K562 (cell line): Measurements from ENCODE around the gene RXRA. TPM values are rescaled to one million over a fixed set of nuclear protein-coding genes. Genes with fewer than 3 reads are reported as not detected.
A peak's percentile ranks its signal among the peaks of the same experiment; 100 is the strongest.

Source experiments
- ATAC-seq: fragments of 200-7000 bp; cut with Tn5 transposase; 3 replicates; pipeline ENCODE4 v1.9.1; 2020; ENCODE audit warnings: moderate library complexity
- BruUV-seq: library from RNA; stranded (reverse); fragments of 400-500 nt; replicated peaks from 2 replicates; lab custom pipeline; 2021; lab: Mats Ljungman, UMichigan
- CTCF ChIA-PET: fragments of 300-600 bp; formaldehyde crosslinking; extraction: SDS; loops from one replicate; lab custom pipeline; 2021; ENCODE audit warnings: low intra/inter-chr PET ratio; lab: Yijun Ruan, JAX
- POLR2A ChIA-PET: fragments of 300-600, 350-650 bp; sonication (Branson Sonifier 250); formaldehyde crosslinking; extraction: SDS; loops from one replicate; lab custom pipeline; 2021; ENCODE audit warnings: antibody characterized with exemption, inconsistent platforms; lab: Yijun Ruan, JAX
- DNase-seq, 4 experiments: peaks; one replicate each; pipeline versions ENCODE4 v3.0.0 to v3.0.0-alpha.2; 2011 to 2018; ENCODE audit warnings: low spot score in 3 of 4, mixed read lengths in 3 of 4; ENCODE audit errors: extremely low read depth in 1 of 4
- FAIRE-seq: peaks from 2 replicates; lab custom pipeline; 2011; peaks lifted over from hg19 to GRCh38; lab: Jason Lieb, UNC
- H2AFZ ChIP-seq: 2 replicates; pipeline ENCODE4 v1.6.0; 2011; ENCODE audit warnings: low read depth, low read length, control low read depth, inconsistent platforms
- H3K27ac ChIP-seq: fragments of 200-600 bp; 3 replicates; pipeline ENCODE4 v1.8.0; 2011; ENCODE audit warnings: low read depth, mild to moderate bottlenecking, control low read depth, inconsistent platforms, low read length, moderate library complexity, mixed read lengths; ENCODE audit errors: extremely low read depth
- H3K27me3 ChIP-seq, 2 experiments: fragments of 300-600 bp in 1 of 2; 2 replicates in 1 of 2; 3 replicates in 1 of 2; pipeline versions ENCODE4 v1.6.0 to v1.8.0; 2011; ENCODE audit warnings: inconsistent platforms in 2 of 2, low read length in 2 of 2, mild to moderate bottlenecking in 1 of 2, mixed read lengths in 1 of 2, moderate library complexity in 1 of 2; ENCODE audit not compliant: control insufficient read depth in 2 of 2, insufficient read depth in 2 of 2
- H3K36me3 ChIP-seq: fragments of 300-600 bp; 3 replicates; pipeline ENCODE4 v1.8.0; 2011; ENCODE audit warnings: mild to moderate bottlenecking, low read length, inconsistent platforms; ENCODE audit not compliant: control insufficient read depth, insufficient read depth
- H3K4me1 ChIP-seq, 2 experiments: fragments of 200-600 bp in 1 of 2; replicated peaks in 1 of 2; 2 replicates in 1 of 2; 3 replicates in 1 of 2; pipeline versions ENCODE4 v1.5.1 to v1.8.0; 2011; ENCODE audit warnings: inconsistent platforms in 2 of 2, low read length in 2 of 2, mild to moderate bottlenecking in 1 of 2, mixed read lengths in 1 of 2, moderate library complexity in 1 of 2; ENCODE audit not compliant: control insufficient read depth in 2 of 2, insufficient read depth in 2 of 2
- H3K4me2 ChIP-seq: 2 replicates; pipeline ENCODE4 v1.6.1; 2011; ENCODE audit warnings: low read length, control low read depth, inconsistent platforms, mixed read lengths; ENCODE audit not compliant: insufficient read depth
- H3K4me3 ChIP-seq: fragments of 200-600 bp; sonication (generic), shearing (Covaris generic); 2 replicates; pipeline ENCODE4 v1.5.1; 2016; ENCODE audit warnings: control low read depth, inconsistent platforms
- H3K79me2 ChIP-seq: fragments of 200-600 bp; 3 replicates; pipeline ENCODE4 v1.8.0; 2011; ENCODE audit warnings: low read length, inconsistent platforms; ENCODE audit not compliant: control insufficient read depth, insufficient read depth
- H3K9ac ChIP-seq, 2 experiments: 2 replicates each; pipeline versions ENCODE4 v1.6.0 to v1.6.1; 2011; ENCODE audit warnings: low read depth in 2 of 2, low read length in 2 of 2, control low read depth in 1 of 2, inconsistent platforms in 1 of 2, mild to moderate bottlenecking in 1 of 2, mixed read lengths in 1 of 2; ENCODE audit not compliant: insufficient read depth in 1 of 2
- H3K9me1 ChIP-seq: one replicate; pipeline ENCODE4 v1.6.0; 2011; ENCODE audit warnings: inconsistent platforms, mild to moderate bottlenecking, low read length, moderate library complexity; ENCODE audit not compliant: control insufficient read depth, insufficient read depth
- H3K9me3 ChIP-seq: replicated peaks from 2 replicates; pipeline ENCODE4 v1.5.1; 2011; ENCODE audit warnings: low read depth, low read length, inconsistent platforms; ENCODE audit not compliant: control insufficient read depth, insufficient read depth
- H4K20me1 ChIP-seq: replicated peaks from 2 replicates; pipeline ENCODE4 v1.6.1; 2011; ENCODE audit warnings: low read length, inconsistent platforms, mixed read lengths; ENCODE audit not compliant: control insufficient read depth, insufficient read depth
- EGR1 ChIP-seq: fragments of 450-650 bp; conservative IDR thresholded peaks from 2 replicates; pipeline ENCODE4 v1.6.1; 2017; ENCODE audit warnings: mild to moderate bottlenecking
- WGBS: fragments of 100-300 bp; shearing (Covaris generic); methylation state at CpG from one replicate; pipeline ENCODE4 v1.1.6; 2016; ENCODE audit warnings: low coverage, mixed read lengths; ENCODE audit not compliant: insufficient coverage; ENCODE audit errors: missing lambda C conversion rate; 5-methylcytosine and 5-hydroxymethylcytosine counted together
- in situ Hi-C: fragments of 300-500 bp; cut with MboI; formaldehyde crosslinking; loops from 4 replicates; pipeline ENCODE4 v1.15.0; 2018; ENCODE audit warnings: inconsistent platforms, mixed read lengths
- intact Hi-C: fragments of 100-400 bp; cut with micrococcal nuclease; formaldehyde crosslinking; loops from 2 replicates; pipeline ENCODE4 v1.14.2; 2022
- polyA plus RNA-seq, 8 experiments: library from polyadenylated mRNA; depleted of rRNA in 4 of 8; stranded (reverse) in 5 of 8; unstranded in 3 of 8; fragments of >200 nt; fragmentation: Nextera tagmentation in 2 of 8; fragmentation: Illumina TruSeq in 1 of 8; extraction: Ambion mirVana in 2 of 8; extraction: Trizol in 1 of 8; gene quantifications; 2 replicates each; pipeline versions ENCODE4 v1.2.1 to v1.2.3, GENCODE V29; 2011 to 2014; ENCODE audit warnings: inconsistent platforms in 1 of 8, missing spikeins in 1 of 8
- total RNA-seq, 7 experiments: library from RNA; depleted of rRNA in 6 of 7; stranded (reverse); fragments of >200 nt in 6 of 7; fragmentation: Illumina TruSeq in 2 of 7; extraction: Trizol in 2 of 7; gene quantifications; 2 replicates each; pipeline versions ENCODE4 v1.2.1 to v1.2.3, GENCODE V29; 2011 to 2021; ENCODE audit warnings: low replicate concordance in 1 of 7
- TF ChIP-seq, protein P1 (sequence below), 2 experiments: fragments of 450-650 bp in 1 of 2; sonication (generic) in 1 of 2; formaldehyde crosslinking in 1 of 2; IDR thresholded peaks in 1 of 2; conservative IDR thresholded peaks in 1 of 2; 2 replicates each; pipeline versions ENCODE4 v1.6.1 to v1.8.1; 2016 to 2023; ENCODE audit warnings: mild to moderate bottlenecking in 2 of 2, moderate library complexity in 2 of 2, inconsistent platforms in 1 of 2, missing genetic modification reagents in 1 of 2
- TF ChIP-seq, protein P2 (sequence below): IDR thresholded peaks from 2 replicates; pipeline ENCODE4 v1.6.1; 2012; ENCODE audit warnings: low read depth, low read length, improper control_type of control experiment, borderline replicate concordance

RXRA gene
- total and polyA plus RNA-seq, 9 of the 15 experiments (the other 6 are each of a cell fraction or from before 2014, with no cell fraction given), result 0.35 to 23.6 (median 4.6) TPM

DNA sequence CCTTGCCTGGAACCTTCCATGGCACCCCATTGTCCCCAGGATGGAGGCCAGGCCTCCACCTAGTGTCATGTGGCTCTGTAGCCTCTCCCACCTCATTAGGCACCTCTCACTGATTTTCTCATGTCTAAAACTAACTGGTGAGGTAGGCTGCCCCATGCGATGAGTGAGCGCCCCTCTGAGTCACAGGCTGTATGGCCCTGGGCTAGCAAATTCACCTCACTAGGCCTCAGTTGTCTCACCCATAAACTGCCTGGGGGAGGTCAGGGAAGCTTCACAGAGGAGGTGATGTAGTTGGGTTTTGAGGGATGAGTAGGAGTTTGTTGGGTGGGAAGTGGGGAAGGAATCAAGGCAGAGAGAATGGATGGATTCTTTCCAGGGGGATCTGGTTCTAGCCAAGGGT, 8.8 kb downstream of the RXRA start:
- TF ChIP-seq EGR1, result 0 out of 2 replicates have a peak, but pooled peaks have one; percentile 13
- TF ChIP-seq, protein P1, sequence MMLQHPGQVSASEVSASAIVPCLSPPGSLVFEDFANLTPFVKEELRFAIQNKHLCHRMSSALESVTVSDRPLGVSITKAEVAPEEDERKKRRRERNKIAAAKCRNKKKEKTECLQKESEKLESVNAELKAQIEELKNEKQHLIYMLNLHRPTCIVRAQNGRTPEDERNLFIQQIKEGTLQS (IDR thresholded peaks at IDR 0.05), result 0 out of 2 replicates have a peak, but pooled peaks have one; percentile 27
- TF ChIP-seq, protein P1 (CRISPR knock-in tag; conservative IDR thresholded peaks at IDR 0.05), result no peak
- TF ChIP-seq, protein P2, sequence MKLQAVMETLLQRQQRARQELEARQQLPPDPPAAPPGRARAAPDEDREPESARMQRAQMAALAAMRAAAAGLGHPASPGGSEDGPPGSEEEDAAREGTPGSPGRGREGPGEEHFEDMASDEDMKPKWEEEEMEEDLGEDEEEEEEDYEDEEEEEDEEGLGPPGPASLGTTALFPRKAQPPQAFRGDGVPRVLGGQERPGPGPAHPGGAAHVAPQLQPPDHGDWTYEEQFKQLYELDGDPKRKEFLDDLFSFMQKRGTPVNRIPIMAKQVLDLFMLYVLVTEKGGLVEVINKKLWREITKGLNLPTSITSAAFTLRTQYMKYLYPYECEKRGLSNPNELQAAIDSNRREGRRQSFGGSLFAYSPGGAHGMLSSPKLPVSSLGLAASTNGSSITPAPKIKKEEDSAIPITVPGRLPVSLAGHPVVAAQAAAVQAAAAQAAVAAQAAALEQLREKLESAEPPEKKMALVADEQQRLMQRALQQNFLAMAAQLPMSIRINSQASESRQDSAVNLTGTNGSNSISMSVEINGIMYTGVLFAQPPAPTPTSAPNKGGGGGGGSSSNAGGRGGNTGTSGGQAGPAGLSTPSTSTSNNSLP, result no peak
- intact Hi-C loops, result no loop called here
- no peaks in the 10 kb centered on the region for H3K36me3 ChIP-seq
- H3K9ac ChIP-seq, result peak overlapping the region in 1 of 2 experiments; percentile 38; a peak in 1 of 4 replicates
- H3K79me2 ChIP-seq, result peaks cover 91% of the 10 kb centered on the region
- FAIRE-seq (peak; percentile 58), ATAC-seq (no peak), DNase-seq (no peak)
- 64% methylated on average over 2 of the region's 2 CpGs for WGBS
- H3K4me2 ChIP-seq, result no peak overlapping the region
- H3K27me3 ChIP-seq, result no peaks in the 10 kb centered on the region
- in situ Hi-C loops, result no loop called here
- no peak overlapping the region for H3K27ac ChIP-seq
- no peaks in the 10 kb centered on the region for H3K9me3 ChIP-seq
- peaks cover 50% of the 10 kb centered on the region for H4K20me1 ChIP-seq
- no TSS peak for BruUV-seq
- peaks cover 9% of the 10 kb centered on the region for H3K9me1 ChIP-seq
- peaks cover 27 to 99% of the 10 kb centered on the region in 2 experiments for H3K4me1 ChIP-seq
- H2AFZ ChIP-seq, result no peak overlapping the region
- POLR2A ChIA-PET, result interaction anchor here (1.1 to 1.2 kb wide), 2 partner anchors 19 to 20 kb away, joined by 3 to 5 read pairs; no protein-coding TSS in a partner anchor
- CTCF ChIA-PET, result no interaction called here
- H3K4me3 ChIP-seq, result no peak overlapping the region
